Choroid plexus epithelial cell (primary cell): ENCODE results near the gene ZDHHC19.

Experiments
- DNase-seq: peaks from one replicate; pipeline ENCODE4 v3.0.0-alpha.2; 2010; ENCODE audit warnings: low read depth
- H3K4me3 ChIP-seq: 2 replicates; pipeline ENCODE4 v1.5.1; 2011; ENCODE audit warnings: low read depth, mild to moderate bottlenecking, control low read depth, low read length, moderate library complexity
- TF ChIP-seq, protein P1 (sequence below): conservative IDR thresholded peaks from 2 replicates; pipeline ENCODE4 v1.5.1; 2011; ENCODE audit warnings: low read depth, mild to moderate bottlenecking, control low read depth, inconsistent platforms, low read length, moderate library complexity

The ZDHHC19 gene

DNA sequence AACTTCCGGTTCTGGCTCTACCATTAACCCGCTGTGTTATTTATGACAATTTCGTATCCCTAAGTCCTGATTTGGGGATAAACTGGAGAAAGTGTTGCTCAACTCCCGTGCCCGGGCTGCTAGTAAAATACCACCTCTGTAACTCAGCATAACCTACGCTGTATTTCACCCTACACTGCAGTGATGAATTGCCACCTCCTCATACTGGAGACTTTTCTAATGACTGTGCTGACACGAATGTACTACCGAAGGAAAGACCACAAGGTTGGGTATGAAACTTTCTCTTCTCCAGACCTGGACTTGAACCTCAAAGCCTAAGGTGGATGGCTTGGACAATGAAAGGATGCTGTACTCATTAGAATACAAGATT is 21.7 kb upstream of the ZDHHC19 start:
- DNase-seq = no peak
- TF ChIP-seq, protein P1, sequence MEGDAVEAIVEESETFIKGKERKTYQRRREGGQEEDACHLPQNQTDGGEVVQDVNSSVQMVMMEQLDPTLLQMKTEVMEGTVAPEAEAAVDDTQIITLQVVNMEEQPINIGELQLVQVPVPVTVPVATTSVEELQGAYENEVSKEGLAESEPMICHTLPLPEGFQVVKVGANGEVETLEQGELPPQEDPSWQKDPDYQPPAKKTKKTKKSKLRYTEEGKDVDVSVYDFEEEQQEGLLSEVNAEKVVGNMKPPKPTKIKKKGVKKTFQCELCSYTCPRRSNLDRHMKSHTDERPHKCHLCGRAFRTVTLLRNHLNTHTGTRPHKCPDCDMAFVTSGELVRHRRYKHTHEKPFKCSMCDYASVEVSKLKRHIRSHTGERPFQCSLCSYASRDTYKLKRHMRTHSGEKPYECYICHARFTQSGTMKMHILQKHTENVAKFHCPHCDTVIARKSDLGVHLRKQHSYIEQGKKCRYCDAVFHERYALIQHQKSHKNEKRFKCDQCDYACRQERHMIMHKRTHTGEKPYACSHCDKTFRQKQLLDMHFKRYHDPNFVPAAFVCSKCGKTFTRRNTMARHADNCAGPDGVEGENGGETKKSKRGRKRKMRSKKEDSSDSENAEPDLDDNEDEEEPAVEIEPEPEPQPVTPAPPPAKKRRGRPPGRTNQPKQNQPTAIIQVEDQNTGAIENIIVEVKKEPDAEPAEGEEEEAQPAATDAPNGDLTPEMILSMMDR = no peak
- H3K4me3 ChIP-seq = no peak overlapping the region

DNA sequence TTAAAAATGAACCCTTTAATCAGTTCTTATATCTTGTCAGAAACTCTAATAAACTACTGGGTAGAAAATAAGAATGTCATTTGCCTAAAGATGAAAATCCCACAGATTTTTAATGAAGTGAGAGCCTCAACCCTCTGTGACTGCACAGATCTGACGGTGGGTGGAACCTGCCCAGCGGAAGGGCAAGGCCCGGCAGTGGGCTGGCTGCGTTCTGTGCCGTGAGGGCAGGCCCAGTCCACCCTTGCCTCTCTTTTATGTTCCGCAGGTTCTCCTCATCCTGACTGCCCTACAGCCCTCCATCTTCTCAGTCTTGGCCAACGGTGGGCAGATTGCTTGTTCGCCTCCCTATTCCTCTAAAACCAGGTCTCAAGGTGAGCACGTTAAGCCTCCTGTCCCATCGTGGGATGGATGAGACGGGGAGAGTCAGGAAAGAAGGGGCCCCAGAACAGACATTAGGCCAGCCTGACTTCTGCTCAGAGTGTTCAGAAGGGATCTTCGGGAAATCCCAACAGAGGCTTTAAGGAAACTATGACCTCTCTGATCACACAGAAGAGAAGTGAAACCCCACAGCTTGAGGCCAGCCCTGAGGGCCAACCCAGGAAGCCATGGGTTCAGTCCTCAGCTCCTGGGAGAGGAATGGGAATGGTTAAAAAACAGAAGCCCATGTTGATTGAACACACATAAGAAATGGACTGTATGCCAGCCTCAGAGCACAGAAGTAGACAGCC is 21.1 kb upstream of the ZDHHC19 start:
- no peak for DNase-seq
- H3K4me3 ChIP-seq = no peak overlapping the region
- TF ChIP-seq, protein P1 = no peak

DNA sequence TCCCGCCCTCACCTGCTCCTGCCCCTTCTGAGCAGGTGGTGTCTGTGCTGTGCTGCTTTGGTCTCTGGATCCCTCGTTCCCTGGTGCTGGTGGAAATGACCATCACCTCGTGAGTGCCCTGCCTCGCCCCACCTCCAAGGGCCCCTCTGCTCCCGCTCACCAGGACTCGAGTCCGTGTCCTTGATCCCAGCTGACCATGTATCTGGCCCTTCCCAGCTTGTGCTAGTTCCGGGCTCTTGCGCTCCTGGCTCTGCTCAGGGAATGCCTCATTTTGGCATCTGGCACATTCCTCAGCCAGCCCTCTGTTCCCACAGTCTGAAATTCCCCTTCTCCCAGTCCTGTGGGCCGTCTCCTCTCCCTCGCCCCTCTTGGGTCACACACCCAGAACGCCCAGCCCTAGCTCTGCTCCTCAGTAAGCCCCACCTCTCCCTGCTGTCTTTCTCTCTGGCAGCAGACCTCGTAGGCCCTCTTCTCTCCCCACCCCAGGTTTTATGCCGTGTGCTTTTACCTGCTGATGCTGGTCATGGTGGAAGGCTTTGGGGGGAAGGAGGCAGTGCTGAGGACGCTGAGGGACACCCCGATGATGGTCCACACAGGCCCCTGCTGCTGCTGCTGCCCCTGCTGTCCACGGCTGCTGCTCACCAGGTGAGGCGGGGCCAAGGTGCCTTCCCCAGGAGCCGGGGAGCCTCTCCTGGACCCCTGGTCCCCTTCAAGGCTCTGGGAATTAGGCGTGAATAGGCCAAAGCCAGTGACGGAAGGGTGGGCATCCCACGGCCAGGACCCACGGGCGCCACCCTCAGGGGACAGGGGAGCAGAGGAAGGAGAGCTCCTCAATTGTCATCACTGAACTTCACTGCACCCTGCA is 16.7 kb upstream of the ZDHHC19 start:
- TF ChIP-seq, protein P1 = no peak
- no peak for DNase-seq
- no peak overlapping the region for H3K4me3 ChIP-seq

DNA sequence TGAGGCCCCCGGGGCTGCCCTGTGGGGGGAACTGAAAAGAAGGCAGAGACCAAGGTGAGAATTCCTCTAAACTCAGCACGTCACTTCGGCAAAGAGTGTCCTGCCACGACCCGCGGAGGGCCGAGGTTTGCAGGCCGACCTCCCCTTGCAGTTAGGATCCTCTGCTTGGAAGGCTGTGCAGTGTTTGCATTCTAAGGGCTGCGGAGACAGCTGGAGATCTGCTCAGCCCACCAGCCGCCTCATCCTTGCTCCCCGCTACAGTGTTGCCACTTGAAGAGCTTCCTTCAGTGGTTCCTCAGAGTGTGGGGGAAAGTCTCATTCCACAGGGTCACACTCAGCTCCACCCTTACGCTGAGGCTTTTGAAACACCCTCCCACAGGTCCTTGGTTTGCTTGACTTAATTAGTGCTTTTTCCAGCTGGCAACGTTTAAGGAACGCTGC is 15.9 kb upstream of the ZDHHC19 start:
- TF ChIP-seq, protein P1 = no peak
- H3K4me3 ChIP-seq = no peak overlapping the region
- no peak for DNase-seq

DNA sequence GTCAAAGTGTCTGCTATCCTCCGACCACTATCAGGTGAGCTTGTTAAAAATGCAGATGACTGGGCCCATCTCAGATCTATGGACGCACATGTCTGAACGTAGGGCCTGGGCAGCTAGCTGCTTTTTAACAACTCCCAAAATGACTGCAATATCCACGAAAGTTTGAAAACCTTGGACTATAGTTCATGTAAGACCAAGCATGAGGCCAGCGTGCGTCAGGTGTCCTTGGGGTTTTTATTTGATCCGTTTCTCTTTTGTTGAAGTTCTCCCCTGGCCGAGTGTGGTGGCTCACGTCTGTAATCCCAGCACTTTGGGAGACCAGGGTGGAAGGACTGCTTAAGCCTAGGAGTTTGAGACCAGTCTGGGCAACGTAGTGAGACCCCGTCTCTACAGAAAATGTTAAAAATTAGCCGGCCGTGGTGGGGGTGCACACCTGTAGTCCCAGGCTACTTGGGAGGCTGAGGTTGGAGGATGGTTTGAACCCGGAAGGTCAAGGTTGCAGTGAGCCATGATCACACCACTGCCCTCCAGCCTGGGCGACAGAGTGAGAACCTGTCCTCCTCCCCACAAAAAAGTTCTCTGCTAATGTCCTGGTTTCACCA is 14.7 kb upstream of the ZDHHC19 start:
- no peak overlapping the region for H3K4me3 ChIP-seq
- TF ChIP-seq, protein P1 = no peak
- no peak for DNase-seq

DNA sequence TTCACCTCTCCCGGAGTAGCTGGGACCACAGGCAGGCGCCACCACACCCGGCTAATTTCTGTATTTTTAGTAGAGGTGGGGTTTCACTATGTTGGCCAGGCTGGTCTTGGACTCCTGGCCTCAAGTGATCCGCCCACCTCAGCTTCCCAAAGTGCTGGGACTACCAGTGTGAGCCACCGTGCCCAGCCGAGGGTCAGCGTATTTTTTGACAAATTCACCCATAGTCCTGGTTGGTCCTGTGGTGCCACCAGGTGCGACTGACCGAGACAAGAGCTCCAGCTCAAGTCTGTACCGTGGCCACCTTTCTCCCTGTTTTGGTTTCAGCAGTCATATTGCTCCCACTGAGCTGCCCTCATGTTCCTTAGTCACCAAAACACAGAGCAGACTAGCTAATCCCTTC is 13.9 kb upstream of the ZDHHC19 start:
- no peak overlapping the region for H3K4me3 ChIP-seq
- TF ChIP-seq, protein P1 = no peak
- DNase-seq = no peak
